Measurements from ENCODE around the gene PSMD5. TPM values are rescaled to one million over a fixed set of nuclear protein-coding genes. Genes with fewer than 3 reads are reported as not detected.

The PSMD5 gene
- total and polyA plus RNA-seq, 9 of the 15 experiments (the other 6 are each of a cell fraction or from before 2014, with no cell fraction given), result 46.4 to 148 (median 76.3) TPM

DNA sequence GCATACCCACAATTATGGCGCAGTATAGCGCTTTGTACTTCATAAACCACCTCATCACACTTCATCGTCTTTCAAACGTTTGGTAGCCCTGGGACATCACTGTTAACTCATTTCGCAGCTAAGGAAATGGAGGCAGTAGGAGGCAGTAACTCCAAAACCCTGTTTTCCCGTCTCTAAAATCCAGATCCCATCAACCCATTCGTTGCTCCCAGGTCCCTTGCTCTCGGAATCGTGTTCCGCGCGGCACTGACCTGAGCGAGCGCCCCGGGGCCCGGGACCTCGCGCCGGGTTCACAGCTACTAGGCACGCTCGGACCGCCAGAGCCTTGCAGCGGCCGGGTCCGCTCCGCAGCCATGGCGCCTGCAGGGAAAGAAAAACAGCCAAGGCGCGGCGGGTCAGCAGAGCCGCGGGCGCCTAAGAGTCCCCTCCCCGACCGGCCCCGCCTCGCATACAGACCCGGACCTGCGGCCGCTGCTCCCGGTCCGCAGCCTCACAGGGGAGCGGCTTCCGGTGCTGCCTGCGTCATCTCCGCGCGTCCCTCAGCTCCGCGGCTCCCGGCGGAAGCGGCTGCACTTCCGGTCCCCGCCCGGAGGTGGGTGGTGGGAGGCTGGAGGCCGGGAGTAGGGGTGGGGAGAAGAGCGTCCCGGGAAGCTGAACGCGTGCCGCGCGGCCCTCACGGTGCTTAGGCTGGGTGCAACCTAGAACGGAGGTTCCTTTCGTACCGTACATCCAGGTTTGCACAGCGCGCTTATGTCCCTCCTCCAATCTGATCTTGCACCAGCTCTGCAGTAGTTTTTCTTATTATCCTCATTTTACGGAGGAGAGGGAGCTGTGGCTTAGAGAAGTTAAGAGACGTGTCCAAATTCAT lies 49.6 kb downstream of the PSMD5 start, which contains the start of gene FBXW2 (continued):
- TF ChIP-seq, protein P1, sequence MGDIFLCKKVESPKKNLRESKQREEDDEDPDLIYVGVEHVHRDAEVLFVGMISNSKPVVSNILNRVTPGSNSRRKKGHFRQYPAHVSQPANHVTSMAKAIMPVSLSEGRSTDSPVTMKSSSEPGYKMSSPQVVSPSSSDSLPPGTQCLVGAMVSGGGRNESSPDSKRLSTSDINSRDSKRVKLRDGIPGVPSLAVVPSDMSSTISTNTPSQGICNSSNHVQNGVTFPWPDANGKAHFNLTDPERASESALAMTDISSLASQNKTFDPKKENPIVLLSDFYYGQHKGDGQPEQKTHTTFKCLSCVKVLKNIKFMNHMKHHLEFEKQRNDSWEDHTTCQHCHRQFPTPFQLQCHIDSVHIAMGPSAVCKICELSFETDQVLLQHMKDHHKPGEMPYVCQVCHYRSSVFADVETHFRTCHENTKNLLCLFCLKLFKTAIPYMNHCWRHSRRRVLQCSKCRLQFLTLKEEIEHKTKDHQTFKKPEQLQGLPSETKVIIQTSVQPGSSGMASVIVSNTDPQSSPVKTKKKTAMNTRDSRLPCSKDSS (IDR thresholded peaks at IDR 0.05; ENCODE audit: low read depth, partially characterized antibody), result no peak
- TF ChIP-seq BRD4 (IDR thresholded peaks at IDR 0.05) (peak; percentile 76), CCNT2 (IDR thresholded peaks at IDR 0.05; ENCODE audit: borderline replicate concordance, extremely low read depth, insufficient read length, low read depth, low read length) (peak; percentile 97), RBM17 (IDR thresholded peaks at IDR 0.05; ENCODE audit: borderline replicate concordance, low read depth, low read length) (no peak), SMAD4 (CRISPR knock-in tag; conservative IDR thresholded peaks at IDR 0.05) (peak; percentile 79), ELF4 (CRISPR knock-in tag; IDR thresholded peaks at IDR 0.05) (peak; percentile 93), BACH1 (tag; IDR thresholded peaks at IDR 0.05) (peak; percentile 64; the same call in 1 of the 2 replicates), NCOR1 (IDR thresholded peaks at IDR 0.05) (peak; percentile 52; the same call in 1 of the 2 replicates), PHF21A (IDR thresholded peaks at IDR 0.05; ENCODE audit: borderline replicate concordance, low read depth) (0 out of 2 replicates have a peak, but pooled peaks have one; percentile 58), RBFOX2 (IDR thresholded peaks at IDR 0.05; ENCODE audit: low read depth, low read length) (peak; percentile 99), THRAP3 (IDR thresholded peaks at IDR 0.05; ENCODE audit: borderline replicate concordance) (no peak; the same call in 1 of the 2 replicates), ZNF212 (CRISPR knock-in tag; IDR thresholded peaks at IDR 0.05) (peak; percentile 90), GABPA (tag; conservative IDR thresholded peaks at IDR 0.05; ENCODE audit: low read depth) (peak; percentile 100), MIER1 (IDR thresholded peaks at IDR 0.05; ENCODE audit: low read depth) (0 out of 2 replicates have a peak, but pooled peaks have one; percentile 28)
- TF ChIP-seq, protein P2, sequence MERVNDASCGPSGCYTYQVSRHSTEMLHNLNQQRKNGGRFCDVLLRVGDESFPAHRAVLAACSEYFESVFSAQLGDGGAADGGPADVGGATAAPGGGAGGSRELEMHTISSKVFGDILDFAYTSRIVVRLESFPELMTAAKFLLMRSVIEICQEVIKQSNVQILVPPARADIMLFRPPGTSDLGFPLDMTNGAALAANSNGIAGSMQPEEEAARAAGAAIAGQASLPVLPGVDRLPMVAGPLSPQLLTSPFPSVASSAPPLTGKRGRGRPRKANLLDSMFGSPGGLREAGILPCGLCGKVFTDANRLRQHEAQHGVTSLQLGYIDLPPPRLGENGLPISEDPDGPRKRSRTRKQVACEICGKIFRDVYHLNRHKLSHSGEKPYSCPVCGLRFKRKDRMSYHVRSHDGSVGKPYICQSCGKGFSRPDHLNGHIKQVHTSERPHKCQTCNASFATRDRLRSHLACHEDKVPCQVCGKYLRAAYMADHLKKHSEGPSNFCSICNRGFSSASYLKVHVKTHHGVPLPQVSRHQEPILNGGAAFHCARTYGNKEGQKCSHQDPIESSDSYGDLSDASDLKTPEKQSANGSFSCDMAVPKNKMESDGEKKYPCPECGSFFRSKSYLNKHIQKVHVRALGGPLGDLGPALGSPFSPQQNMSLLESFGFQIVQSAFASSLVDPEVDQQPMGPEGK (CRISPR knock-in tag; IDR thresholded peaks at IDR 0.05; ENCODE audit: borderline replicate concordance), result no peak
- TF ChIP-seq, protein P3, sequence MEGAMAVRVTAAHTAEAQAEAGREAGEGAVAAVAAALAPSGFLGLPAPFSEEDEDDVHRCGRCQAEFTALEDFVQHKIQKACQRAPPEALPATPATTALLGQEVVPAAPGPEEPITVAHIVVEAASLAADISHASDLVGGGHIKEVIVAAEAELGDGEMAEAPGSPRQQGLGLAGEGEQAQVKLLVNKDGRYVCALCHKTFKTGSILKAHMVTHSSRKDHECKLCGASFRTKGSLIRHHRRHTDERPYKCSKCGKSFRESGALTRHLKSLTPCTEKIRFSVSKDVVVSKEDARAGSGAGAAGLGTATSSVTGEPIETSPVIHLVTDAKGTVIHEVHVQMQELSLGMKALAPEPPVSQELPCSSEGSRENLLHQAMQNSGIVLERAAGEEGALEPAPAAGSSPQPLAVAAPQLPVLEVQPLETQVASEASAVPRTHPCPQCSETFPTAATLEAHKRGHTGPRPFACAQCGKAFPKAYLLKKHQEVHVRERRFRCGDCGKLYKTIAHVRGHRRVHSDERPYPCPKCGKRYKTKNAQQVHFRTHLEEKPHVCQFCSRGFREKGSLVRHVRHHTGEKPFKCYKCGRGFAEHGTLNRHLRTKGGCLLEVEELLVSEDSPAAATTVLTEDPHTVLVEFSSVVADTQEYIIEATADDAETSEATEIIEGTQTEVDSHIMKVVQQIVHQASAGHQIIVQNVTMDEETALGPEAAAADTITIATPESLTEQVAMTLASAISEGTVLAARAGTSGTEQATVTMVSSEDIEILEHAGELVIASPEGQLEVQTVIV (CRISPR knock-in tag; IDR thresholded peaks at IDR 0.05; ENCODE audit: borderline replicate concordance), result no peak
- TF ChIP-seq, protein P4, sequence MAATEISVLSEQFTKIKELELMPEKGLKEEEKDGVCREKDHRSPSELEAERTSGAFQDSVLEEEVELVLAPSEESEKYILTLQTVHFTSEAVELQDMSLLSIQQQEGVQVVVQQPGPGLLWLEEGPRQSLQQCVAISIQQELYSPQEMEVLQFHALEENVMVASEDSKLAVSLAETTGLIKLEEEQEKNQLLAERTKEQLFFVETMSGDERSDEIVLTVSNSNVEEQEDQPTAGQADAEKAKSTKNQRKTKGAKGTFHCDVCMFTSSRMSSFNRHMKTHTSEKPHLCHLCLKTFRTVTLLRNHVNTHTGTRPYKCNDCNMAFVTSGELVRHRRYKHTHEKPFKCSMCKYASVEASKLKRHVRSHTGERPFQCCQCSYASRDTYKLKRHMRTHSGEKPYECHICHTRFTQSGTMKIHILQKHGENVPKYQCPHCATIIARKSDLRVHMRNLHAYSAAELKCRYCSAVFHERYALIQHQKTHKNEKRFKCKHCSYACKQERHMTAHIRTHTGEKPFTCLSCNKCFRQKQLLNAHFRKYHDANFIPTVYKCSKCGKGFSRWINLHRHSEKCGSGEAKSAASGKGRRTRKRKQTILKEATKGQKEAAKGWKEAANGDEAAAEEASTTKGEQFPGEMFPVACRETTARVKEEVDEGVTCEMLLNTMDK (IDR thresholded peaks at IDR 0.05; ENCODE audit: borderline replicate concordance, insufficient read depth, low read depth, low read length, poor library complexity, severe bottlenecking), result no peak
